Kidney epithelial cell (primary cell): ENCODE data around the gene RIPOR1. TPM values are rescaled to one million over a fixed set of nuclear protein-coding genes. Genes with fewer than 3 reads are reported as not detected.

ENCODE experiments used
- DNase-seq: peaks from one replicate; pipeline ENCODE4 v3.0.0-alpha.2; 2010; ENCODE audit warnings: low read depth
- H3K27me3 ChIP-seq: 2 replicates; pipeline ENCODE4 v1.6.0; 2011; ENCODE audit warnings: low read length; ENCODE audit not compliant: control insufficient read depth, insufficient read depth
- H3K36me3 ChIP-seq: 2 replicates; pipeline ENCODE4 v1.5.1; 2011; ENCODE audit warnings: low read length; ENCODE audit not compliant: control insufficient read depth, insufficient read depth
- H3K4me3 ChIP-seq: 2 replicates; pipeline ENCODE4 v1.5.1; 2011; ENCODE audit warnings: low read depth, mild to moderate bottlenecking, control low read depth, low read length
- CTCF ChIP-seq: IDR thresholded peaks from 2 replicates; pipeline ENCODE4 v1.5.1; 2011; ENCODE audit warnings: mild to moderate bottlenecking, moderate library complexity, low read length, control low read depth, inconsistent platforms; ENCODE audit not compliant: insufficient read depth, poor library complexity, severe bottlenecking
- total RNA-seq: library from RNA; depleted of rRNA; stranded (reverse); fragments of >200 nt; gene quantifications from 2 replicates; pipeline ENCODE4 v1.2.3, GENCODE V29; 2015

Gene RIPOR1
- total RNA-seq, 1 donor from 2014 or later, result 91.0 TPM

GRCh38 chr16:67544844-67545664, 16.4 kb downstream of the RIPOR1 start:
- no peak for TF ChIP-seq CTCF
- Histone ChIP-seq H3K36me3 (peaks cover 6% of the 10 kb centered on the region), H3K4me3 (no peak overlapping the region), H3K27me3 (no peaks in the 10 kb centered on the region)
- DNase-seq, result no peak

GRCh38 chr16:67545665-67546024, 17.0 kb downstream of the RIPOR1 start:
- peaks cover 6% of the 10 kb centered on the region for H3K36me3 ChIP-seq
- H3K27me3 ChIP-seq, result no peaks in the 10 kb centered on the region
- no peak for DNase-seq
- no peak overlapping the region for H3K4me3 ChIP-seq
- TF ChIP-seq CTCF, result no peak

- TF ChIP-seq CTCF, result no peak
- no peak overlapping the region for H3K4me3 ChIP-seq
- DNase-seq, result no peak
- no peaks in the 10 kb centered on the region for H3K27me3 ChIP-seq
- H3K36me3 ChIP-seq, result peaks cover 6% of the 10 kb centered on the region
These were observed 17.5 kb downstream of the RIPOR1 start for GRCh38 chr16:67546091-67546501.

- Histone ChIP-seq H3K27me3 (no peaks in the 10 kb centered on the region), H3K36me3 (peaks cover 5% of the 10 kb centered on the region), H3K4me3 (no peak overlapping the region)
- peak; percentile 98 for TF ChIP-seq CTCF
- DNase-seq, result no peak
These were observed 18.3 kb downstream of the RIPOR1 start for GRCh38 chr16:67546761-67547422.

GRCh38 chr16:67547423-67548264, 19.0 kb downstream of the RIPOR1 start:
- no peaks in the 10 kb centered on the region for H3K27me3 ChIP-seq

More at GRCh38 chr16:67547423-67548264, 19.0 kb downstream of the RIPOR1 start:
- H3K36me3 ChIP-seq, result peaks cover 3% of the 10 kb centered on the region
- H3K4me3 ChIP-seq, result no peak overlapping the region
- TF ChIP-seq CTCF, result no peak
- no peak for DNase-seq
